ENCODE measurements around the gene CYB5D1.

Gene CYB5D1

DNA sequence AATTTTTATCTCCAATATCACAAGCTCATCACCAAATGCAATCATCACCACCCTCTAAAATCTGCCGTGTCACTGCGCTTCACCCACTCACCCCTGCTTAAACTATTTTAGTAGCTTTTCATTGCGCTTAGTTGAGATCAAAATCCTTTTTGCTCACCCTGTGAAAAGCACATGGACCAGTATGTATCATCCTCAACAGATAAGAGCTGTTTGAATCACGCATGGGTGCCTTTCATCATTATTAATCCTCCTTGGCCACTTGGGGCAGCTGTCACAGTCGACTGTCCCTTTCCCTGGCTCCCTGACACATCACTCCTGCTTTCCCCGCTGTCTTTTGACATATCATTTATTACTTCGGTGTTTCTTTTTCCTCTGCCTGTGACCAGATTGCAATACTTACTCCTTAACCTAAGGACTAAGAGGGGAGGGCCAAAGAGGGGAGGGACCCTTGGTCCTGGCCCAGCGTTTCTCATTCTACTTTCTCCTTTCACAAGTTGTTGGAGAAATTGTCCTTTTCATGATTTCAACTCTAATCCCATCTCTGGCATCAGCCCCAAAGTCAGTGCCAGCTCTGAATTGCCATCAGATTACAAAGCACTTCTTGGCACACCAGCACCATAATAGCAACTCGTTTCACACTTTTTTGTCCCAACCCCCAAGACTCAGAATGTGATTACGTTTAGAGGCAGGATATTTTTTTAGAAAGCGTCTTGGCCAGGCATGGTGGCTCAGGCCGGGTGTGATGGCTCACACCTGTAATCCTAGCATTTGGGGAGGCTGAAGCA lies 32.4 kb upstream of the CYB5D1 start:
- H3K4me3 ChIP-seq (ENCODE audit: low read depth, low read length) = no peak overlapping the region
- TF ChIP-seq, protein P1, sequence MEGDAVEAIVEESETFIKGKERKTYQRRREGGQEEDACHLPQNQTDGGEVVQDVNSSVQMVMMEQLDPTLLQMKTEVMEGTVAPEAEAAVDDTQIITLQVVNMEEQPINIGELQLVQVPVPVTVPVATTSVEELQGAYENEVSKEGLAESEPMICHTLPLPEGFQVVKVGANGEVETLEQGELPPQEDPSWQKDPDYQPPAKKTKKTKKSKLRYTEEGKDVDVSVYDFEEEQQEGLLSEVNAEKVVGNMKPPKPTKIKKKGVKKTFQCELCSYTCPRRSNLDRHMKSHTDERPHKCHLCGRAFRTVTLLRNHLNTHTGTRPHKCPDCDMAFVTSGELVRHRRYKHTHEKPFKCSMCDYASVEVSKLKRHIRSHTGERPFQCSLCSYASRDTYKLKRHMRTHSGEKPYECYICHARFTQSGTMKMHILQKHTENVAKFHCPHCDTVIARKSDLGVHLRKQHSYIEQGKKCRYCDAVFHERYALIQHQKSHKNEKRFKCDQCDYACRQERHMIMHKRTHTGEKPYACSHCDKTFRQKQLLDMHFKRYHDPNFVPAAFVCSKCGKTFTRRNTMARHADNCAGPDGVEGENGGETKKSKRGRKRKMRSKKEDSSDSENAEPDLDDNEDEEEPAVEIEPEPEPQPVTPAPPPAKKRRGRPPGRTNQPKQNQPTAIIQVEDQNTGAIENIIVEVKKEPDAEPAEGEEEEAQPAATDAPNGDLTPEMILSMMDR (conservative IDR thresholded peaks at IDR 0.05; ENCODE audit: low read depth, low read length) = peak; percentile 6
- no peak for DNase-seq (ENCODE audit: low read depth)

DNA sequence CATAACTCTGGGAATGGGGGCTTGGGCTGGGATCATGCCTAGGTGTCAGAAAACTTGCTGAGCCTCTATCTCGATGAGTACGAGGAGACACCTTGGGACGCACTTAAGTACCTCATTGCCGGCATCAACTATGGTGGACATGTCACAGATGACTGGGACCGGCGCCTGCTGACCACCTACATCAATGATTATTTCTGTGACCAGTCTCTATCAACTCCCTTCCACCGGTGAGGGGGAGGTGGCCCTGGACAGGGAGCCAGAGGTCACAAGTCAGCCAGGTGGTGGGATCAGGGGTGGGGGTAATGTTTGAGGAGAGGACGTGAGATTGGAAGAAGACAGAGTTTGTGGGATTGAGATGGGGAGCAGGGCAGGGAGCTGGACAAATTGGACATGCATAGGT lies 27.2 kb upstream of the CYB5D1 start:
- H3K4me3 ChIP-seq (ENCODE audit: low read depth, low read length) = no peak overlapping the region
- no peak for DNase-seq (ENCODE audit: low read depth)
- TF ChIP-seq, protein P1 (conservative IDR thresholded peaks at IDR 0.05; ENCODE audit: low read depth, low read length) = no peak

DNA sequence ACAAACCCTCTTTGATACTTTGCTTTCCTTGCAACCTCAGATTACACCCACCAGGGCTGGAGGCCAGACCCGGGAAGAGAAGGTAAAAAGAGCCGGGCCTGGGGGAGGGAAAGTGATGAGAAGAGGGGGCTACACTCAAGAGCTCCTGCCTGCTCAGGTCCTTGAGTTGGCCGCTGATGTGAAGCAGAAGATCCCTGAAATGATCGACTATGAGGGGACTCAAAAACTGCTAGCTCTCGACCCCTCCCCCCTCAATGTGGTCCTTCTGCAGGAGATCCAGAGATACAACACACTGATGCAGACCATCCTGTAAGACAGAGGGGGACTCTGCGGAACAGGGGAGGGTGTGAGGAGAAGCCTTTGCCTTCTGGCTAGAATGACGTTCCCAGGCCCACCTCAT lies 26.6 kb upstream of the CYB5D1 start:
- TF ChIP-seq, protein P1 (conservative IDR thresholded peaks at IDR 0.05; ENCODE audit: low read depth, low read length) = no peak
- H3K4me3 ChIP-seq (ENCODE audit: low read depth, low read length) = no peak overlapping the region
- no peak for DNase-seq (ENCODE audit: low read depth)

- TF ChIP-seq, protein P1 (conservative IDR thresholded peaks at IDR 0.05; ENCODE audit: low read depth, low read length) = no peak
- no peak for DNase-seq (ENCODE audit: low read depth)
- H3K4me3 ChIP-seq (ENCODE audit: low read depth, low read length) = no peak overlapping the region
Measured at GRCh38 chr17:7832431-7832830, 25.4 kb upstream of the CYB5D1 start.

- no peak for DNase-seq (ENCODE audit: low read depth)
- TF ChIP-seq, protein P1 (conservative IDR thresholded peaks at IDR 0.05; ENCODE audit: low read depth, low read length) = no peak
- peak overlapping the region; percentile 79 for H3K4me3 ChIP-seq (ENCODE audit: low read depth, low read length)
Measured at GRCh38 chr17:7833011-7833794, 24.6 kb upstream of the CYB5D1 start.

DNA sequence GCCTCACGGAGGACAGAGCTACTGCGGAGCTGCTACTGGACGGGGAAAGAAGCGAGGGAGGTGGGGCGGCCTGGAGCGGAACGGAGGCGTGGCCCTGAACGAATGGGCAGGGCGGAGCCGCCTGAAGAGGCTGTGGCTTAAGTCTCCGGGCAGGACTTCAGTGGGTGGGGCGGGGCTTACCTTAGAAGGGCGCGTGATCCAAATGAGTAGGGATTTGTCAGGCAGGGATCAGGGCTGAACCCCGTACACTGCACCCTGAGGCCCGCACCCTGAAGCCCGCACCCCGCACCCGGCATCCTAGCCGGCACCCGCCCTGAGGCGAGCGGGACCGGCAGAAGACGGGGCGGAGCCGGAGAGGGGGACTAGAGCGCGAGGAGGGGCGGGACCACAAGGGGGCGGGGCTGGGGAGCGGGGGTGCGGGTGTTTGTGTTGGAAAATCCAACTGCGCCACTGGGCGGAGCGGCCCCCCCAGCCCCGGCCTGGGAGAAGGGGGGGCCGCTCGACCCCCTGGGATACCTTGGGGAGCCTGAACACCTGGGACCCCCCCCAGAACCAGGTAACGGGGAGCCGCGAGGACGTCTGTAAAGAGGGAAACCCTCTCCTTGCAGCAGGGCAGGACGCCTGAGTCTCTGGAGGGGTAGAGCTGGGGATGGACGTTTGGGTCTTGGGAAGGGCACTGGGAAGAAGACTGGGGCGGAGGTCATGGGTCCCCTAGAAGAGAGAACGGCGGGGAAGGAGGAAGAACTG lies 23.8 kb upstream of the CYB5D1 start, which contains the start of gene KDM6B:
KDM6B (plus strand) TSS at position 423 of the 747 bp plus-strand sequence. CDS start 11,338 bp downstream, outside the sequence.
- peak; percentile 95 for DNase-seq (ENCODE audit: low read depth)
- TF ChIP-seq, protein P1 (conservative IDR thresholded peaks at IDR 0.05; ENCODE audit: low read depth, low read length) = peak; percentile 6
- peak within 1 kb of the TSS; percentile 79 for H3K4me3 ChIP-seq (ENCODE audit: low read depth, low read length)
